ENCODE data around the gene NPAS3.

NPAS3 gene

DNA sequence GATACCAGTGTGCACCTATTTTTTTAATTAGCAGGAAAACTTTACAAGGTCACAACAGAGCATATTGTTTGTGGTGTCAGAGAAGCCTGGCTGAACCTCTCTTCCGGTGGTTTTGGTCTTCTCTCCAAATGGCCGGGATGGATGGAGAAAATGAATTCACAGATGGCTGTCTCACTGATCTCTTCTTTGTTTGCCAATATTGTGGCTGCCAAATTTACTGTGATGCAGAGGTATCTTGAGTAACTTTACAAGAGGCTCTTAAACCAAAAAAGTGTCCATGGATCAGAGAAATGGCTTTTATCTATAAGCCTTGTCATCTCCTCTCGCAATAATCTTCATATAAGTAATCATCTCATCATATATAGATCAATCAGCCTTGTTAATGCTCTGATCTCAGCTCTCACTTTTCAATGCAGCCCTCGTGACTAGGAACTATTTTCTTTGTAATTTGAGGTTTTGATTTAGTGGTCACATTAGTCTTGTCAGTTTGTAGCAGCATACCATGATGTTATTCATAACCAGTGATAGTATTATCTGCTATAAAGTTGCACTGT lies 704.1 kb downstream of the NPAS3 start:
- H3K9me3 ChIP-seq (replicated peaks; ENCODE audit: insufficient read depth, low read length) = no peaks in the 10 kb centered on the region
- no peaks in the 10 kb centered on the region for H3F3A ChIP-seq (ENCODE audit: insufficient read depth, low read length)
- no peak overlapping the region for H2AFZ ChIP-seq (ENCODE audit: low read length)
- TF ChIP-seq EZH2 (optimal IDR thresholded peaks at IDR 0.05; ENCODE audit: low read depth, low read length) (no peak), EZH2phosphoT487 (IDR thresholded peaks at IDR 0.05; ENCODE audit: low read length) (no peak)
- TF ChIP-seq, protein P1, sequence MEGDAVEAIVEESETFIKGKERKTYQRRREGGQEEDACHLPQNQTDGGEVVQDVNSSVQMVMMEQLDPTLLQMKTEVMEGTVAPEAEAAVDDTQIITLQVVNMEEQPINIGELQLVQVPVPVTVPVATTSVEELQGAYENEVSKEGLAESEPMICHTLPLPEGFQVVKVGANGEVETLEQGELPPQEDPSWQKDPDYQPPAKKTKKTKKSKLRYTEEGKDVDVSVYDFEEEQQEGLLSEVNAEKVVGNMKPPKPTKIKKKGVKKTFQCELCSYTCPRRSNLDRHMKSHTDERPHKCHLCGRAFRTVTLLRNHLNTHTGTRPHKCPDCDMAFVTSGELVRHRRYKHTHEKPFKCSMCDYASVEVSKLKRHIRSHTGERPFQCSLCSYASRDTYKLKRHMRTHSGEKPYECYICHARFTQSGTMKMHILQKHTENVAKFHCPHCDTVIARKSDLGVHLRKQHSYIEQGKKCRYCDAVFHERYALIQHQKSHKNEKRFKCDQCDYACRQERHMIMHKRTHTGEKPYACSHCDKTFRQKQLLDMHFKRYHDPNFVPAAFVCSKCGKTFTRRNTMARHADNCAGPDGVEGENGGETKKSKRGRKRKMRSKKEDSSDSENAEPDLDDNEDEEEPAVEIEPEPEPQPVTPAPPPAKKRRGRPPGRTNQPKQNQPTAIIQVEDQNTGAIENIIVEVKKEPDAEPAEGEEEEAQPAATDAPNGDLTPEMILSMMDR (IDR thresholded peaks at IDR 0.05; ENCODE audit: low read length) = no peak
- no peak for DNase-seq
- H3K79me2 ChIP-seq (ENCODE audit: low read length) = no peaks in the 10 kb centered on the region
- H3K9me2 ChIP-seq (replicated peaks; ENCODE audit: insufficient read depth, low read length) = no peaks in the 10 kb centered on the region
- no peak overlapping the region for H3K27ac ChIP-seq (ENCODE audit: low read length)
- no peaks in the 10 kb centered on the region for H3K36me3 ChIP-seq (replicated peaks; ENCODE audit: insufficient read depth, low read length)
- H3K4me2 ChIP-seq (ENCODE audit: low read depth, low read length) = no peak overlapping the region
- no peaks in the 10 kb centered on the region for H4K20me1 ChIP-seq (ENCODE audit: insufficient read depth, low read length)
- H3K4me3 ChIP-seq (ENCODE audit: low read length) = no peak overlapping the region
- H3K27me3 ChIP-seq (replicated peaks; ENCODE audit: insufficient read depth, low read length) = no peaks in the 10 kb centered on the region
- H3K4me1 ChIP-seq (ENCODE audit: low read length) = no peaks in the 10 kb centered on the region
- H3K9ac ChIP-seq (ENCODE audit: low read length) = no peak overlapping the region

DNA sequence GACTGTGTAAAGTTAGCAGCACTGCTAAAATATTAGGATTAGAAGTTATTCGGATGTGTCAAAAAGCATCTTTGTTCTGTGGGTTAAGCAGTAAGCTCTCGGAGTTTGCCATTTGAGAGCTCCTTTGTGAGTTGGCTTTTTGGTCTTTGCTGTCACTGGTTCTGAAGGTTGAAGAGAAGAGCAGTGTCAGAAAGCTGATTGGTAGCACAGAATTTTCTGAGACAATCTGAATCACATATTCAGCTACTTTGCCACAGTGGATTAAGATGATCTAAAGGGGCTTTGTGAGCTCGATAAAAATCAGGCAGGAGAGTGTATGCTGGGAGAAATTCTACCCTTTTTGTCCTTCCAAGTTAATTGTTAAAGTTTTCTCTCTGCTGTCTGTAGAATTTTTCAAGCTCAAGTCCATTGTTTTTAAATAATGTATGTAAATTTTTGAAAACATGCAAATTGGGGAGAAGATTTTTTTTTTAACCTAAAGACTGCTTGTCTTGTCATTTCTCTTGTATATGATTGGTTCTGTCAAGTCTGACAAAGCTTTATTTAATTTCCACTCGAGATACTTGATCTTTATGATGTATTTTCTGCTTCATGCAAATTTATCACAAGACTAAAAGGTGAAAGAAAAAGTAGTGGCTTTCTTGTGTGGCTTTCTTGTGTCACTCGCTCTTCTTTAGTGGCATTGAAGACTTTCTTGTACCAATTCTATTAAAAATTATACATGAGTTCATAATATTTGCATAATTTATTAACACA lies 704.9 kb downstream of the NPAS3 start:
- Histone ChIP-seq H3K79me2 (ENCODE audit: low read length) (no peaks in the 10 kb centered on the region), H3F3A (ENCODE audit: insufficient read depth, low read length) (no peaks in the 10 kb centered on the region), H3K4me3 (ENCODE audit: low read length) (no peak overlapping the region), H3K9me3 (replicated peaks; ENCODE audit: insufficient read depth, low read length) (no peaks in the 10 kb centered on the region), H3K36me3 (replicated peaks; ENCODE audit: insufficient read depth, low read length) (no peaks in the 10 kb centered on the region), H3K9ac (ENCODE audit: low read length) (no peak overlapping the region), H3K4me1 (ENCODE audit: low read length) (no peaks in the 10 kb centered on the region), H3K27ac (ENCODE audit: low read length) (no peak overlapping the region), H3K4me2 (ENCODE audit: low read depth, low read length) (no peak overlapping the region), H4K20me1 (ENCODE audit: insufficient read depth, low read length) (no peaks in the 10 kb centered on the region), H2AFZ (ENCODE audit: low read length) (no peak overlapping the region), H3K9me2 (replicated peaks; ENCODE audit: insufficient read depth, low read length) (no peaks in the 10 kb centered on the region), H3K27me3 (replicated peaks; ENCODE audit: insufficient read depth, low read length) (no peaks in the 10 kb centered on the region)
- TF ChIP-seq EZH2phosphoT487 (IDR thresholded peaks at IDR 0.05; ENCODE audit: low read length) = no peak
- no peak for TF ChIP-seq EZH2 (optimal IDR thresholded peaks at IDR 0.05; ENCODE audit: low read depth, low read length)
- TF ChIP-seq, protein P1 (IDR thresholded peaks at IDR 0.05; ENCODE audit: low read length) = no peak
- DNase-seq = no peak

DNA sequence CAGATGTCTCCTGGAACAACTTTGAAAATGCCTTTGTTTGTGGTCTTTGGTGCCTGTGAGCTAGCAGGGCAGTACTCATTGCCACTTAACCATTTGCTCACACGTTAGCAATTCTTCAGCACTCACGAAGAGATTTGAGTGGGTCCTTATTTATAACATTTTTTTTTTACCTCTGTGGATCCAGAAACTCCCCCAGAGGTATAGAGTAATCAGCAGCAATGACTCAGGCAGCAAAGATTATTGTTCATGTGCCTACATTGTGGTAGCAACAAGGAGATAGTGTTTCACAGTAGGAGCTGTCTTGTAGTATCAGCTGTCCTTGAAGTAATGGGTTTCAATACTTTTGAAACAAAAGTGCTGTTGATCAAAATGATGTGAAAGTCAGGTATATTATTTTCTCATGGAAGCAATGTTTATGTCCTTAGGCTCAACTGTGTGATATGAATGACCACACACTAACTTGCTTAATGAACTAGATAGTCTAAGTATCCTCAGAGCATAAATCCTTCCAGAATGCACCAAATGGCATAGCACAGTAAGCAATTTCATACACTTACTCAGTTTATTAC lies 708.1 kb downstream of the NPAS3 start:
- TF ChIP-seq EZH2phosphoT487 (IDR thresholded peaks at IDR 0.05; ENCODE audit: low read length) (no peak), EZH2 (optimal IDR thresholded peaks at IDR 0.05; ENCODE audit: low read depth, low read length) (no peak)
- TF ChIP-seq, protein P1 (IDR thresholded peaks at IDR 0.05; ENCODE audit: low read length) = no peak
- DNase-seq = no peak
- H2AFZ ChIP-seq (ENCODE audit: low read length) = no peak overlapping the region
- H3K4me2 ChIP-seq (ENCODE audit: low read depth, low read length) = no peak overlapping the region
- no peaks in the 10 kb centered on the region for H3F3A ChIP-seq (ENCODE audit: insufficient read depth, low read length)
- H3K79me2 ChIP-seq (ENCODE audit: low read length) = no peaks in the 10 kb centered on the region
- H3K9me2 ChIP-seq (replicated peaks; ENCODE audit: insufficient read depth, low read length) = no peaks in the 10 kb centered on the region
- H3K9me3 ChIP-seq (replicated peaks; ENCODE audit: insufficient read depth, low read length) = no peaks in the 10 kb centered on the region
- H3K4me3 ChIP-seq (ENCODE audit: low read length) = no peak overlapping the region
- H3K9ac ChIP-seq (ENCODE audit: low read length) = no peak overlapping the region
- H3K36me3 ChIP-seq (replicated peaks; ENCODE audit: insufficient read depth, low read length) = no peaks in the 10 kb centered on the region
- H3K27ac ChIP-seq (ENCODE audit: low read length) = no peak overlapping the region
- H4K20me1 ChIP-seq (ENCODE audit: insufficient read depth, low read length) = no peaks in the 10 kb centered on the region
- H3K27me3 ChIP-seq (replicated peaks; ENCODE audit: insufficient read depth, low read length) = no peaks in the 10 kb centered on the region
- H3K4me1 ChIP-seq (ENCODE audit: low read length) = no peaks in the 10 kb centered on the region
